Right lobe of liver (tissue), 6 donors: Measurements from ENCODE around the gene NKAPL. TPM values are rescaled to one million over a fixed set of nuclear protein-coding genes. Genes with fewer than 3 reads are reported as not detected.
A peak's percentile ranks its signal among the peaks of the same experiment; 100 is the strongest.

Source experiments
- ATAC-seq, 4 donors: fragments of 200-7000 bp; cut with Tn5 transposase; one replicate each; pipeline ENCODE4 v1.9.1; 2020; ENCODE audit warnings: mild to moderate bottlenecking in 4 of 4, moderate library complexity in 4 of 4
- DNase-seq, 3 donors: peaks; one replicate each; pipeline ENCODE4 v3.0.0-alpha.2; 2020
- H3K27ac ChIP-seq, 3 donors: fragments of 200-600 bp; one replicate each; pipeline ENCODE4 v1.8.0; 2022
- H3K27me3 ChIP-seq, 2 donors: fragments of 200-600 bp; one replicate each; pipeline ENCODE4 v1.8.0; 2022
- H3K36me3 ChIP-seq, 4 donors: fragments of 200-600 bp; sonication (generic) in 1 of 4; one replicate each; pipeline versions ENCODE4 v1.5.1 to v1.8.0; 2017 to 2022; ENCODE audit warnings: control low read depth in 1 of 4
- H3K4me1 ChIP-seq, 4 donors: fragments of 200-600 bp; sonication (generic) in 1 of 4; one replicate each; pipeline versions ENCODE4 v1.5.1 to v1.8.0; 2017 to 2022; ENCODE audit warnings: control low read depth in 1 of 4
- H3K4me3 ChIP-seq, 3 donors: fragments of 200-600 bp; one replicate each; pipeline ENCODE4 v1.8.0; 2022
- H3K9me3 ChIP-seq, 4 donors: fragments of 200-600 bp; sonication (generic) in 1 of 4; one replicate each; pipeline versions ENCODE4 v1.5.1 to v1.8.0; 2017 to 2022; ENCODE audit warnings: control low read depth in 1 of 4
- POLR2A ChIP-seq: fragments of 450-650 bp; IDR thresholded peaks from one replicate; pipeline ENCODE4 v1.6.1; 2017; ENCODE audit warnings: antibody characterized with exemption, mild to moderate bottlenecking
- WGBS: methylation state at CpG from one replicate; pipeline ENCODE4 v1.1.6; 2018; ENCODE audit warnings: low coverage, low lambda C conversion rate; ENCODE audit not compliant: insufficient coverage; ENCODE audit errors: missing lambda C conversion rate; 5-methylcytosine and 5-hydroxymethylcytosine counted together
- intact Hi-C, 2 donors: fragments of 100-400 bp; cut with DNase I; formaldehyde crosslinking; loops; one replicate each; pipeline versions ENCODE4 v1.11.2 to v1.14.1; 2022
- total RNA-seq, 6 experiments: library from RNA; depleted of rRNA in 2 of 6; stranded (reverse); fragments of >200 nt in 2 of 6; fragmentation: NEBNext Ultra II Directional in 3 of 6; extraction: Animal tissue kit (Norgen Biotek cat#: 25700) in 3 of 6; gene quantifications; one replicate each; pipeline versions ENCODE4 v1.1.0 to v1.2.4, GENCODE V29; 2016 to 2023
- TF ChIP-seq, protein P1 (sequence below), 4 donors: fragments of 200-600 bp in 3 of 4; fragments of 450-650 bp in 1 of 4; IDR thresholded peaks; one replicate each; pipeline versions ENCODE4 v1.5.1 to v1.8.0; 2016 to 2022; ENCODE audit warnings: antibody characterized with exemption in 4 of 4, mild to moderate bottlenecking in 2 of 4
- donor health status: DM: no; HTN: yes; CAD: no.
- donor health status: DM: no; HTN: no; CAD: no.
- donor health status: DM: no; HTN: no; CAD: no.
- donor health status: DM: no; HTN: yes; CAD: no.
- donor health status: DM: no; HTN: yes; CAD: no.

Gene NKAPL
- total RNA-seq, 6 experiments from 2014 or later: 0.15 to 1.0 (median 0.36) TPM

DNA sequence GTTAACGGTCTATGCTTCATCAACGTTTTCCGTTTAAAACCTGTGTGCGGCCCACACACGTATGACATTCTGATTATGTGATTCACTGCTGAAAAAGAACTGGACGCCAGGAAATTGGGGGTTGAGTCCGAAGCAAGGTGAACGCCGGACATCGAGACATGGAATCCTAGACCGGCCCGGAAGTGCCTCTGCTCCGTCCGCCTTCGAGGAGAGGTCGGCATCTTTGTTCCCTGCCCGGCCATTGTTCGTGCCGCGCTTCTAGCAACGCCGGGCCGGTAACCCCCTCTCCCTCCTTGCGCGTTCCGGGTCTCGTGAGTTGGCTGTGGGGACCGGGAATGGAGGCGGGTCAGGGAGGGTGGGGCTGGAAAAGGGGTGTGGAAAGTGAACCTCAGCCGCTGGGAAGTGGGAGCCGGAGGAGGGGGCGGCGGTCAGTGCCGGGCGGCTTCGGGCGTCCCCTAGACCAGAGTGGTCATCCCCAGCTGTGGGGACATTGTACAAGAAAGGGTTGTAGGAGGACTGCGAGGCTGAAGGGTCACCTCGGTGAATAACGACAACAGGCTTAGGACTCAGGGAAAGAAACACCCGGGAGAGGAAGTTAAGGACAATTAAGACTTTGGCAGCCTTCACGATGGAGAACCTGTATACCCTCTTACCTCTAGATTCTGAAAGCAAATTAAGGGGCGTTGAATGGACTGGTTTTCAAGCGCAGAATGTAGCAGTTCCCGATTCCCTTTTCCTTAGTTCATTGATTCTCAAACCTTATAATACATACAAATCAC is 33.9 kb upstream of the NKAPL start, which contains the start of gene ZSCAN9:
Gene ZSCAN9, plus strand, starts transcription at position 220 of the 779 bp plus-strand sequence. CDS start 1,810 bp downstream, outside the sequence.
- Histone ChIP-seq H3K36me3 (peaks cover 0 to 18% (median 8%) of the 10 kb centered on the region in 4 donors), H3K4me3 (peak within 1 kb of the TSS; percentile 69 to 84 (median 76)), H3K27me3 (no peaks in the 10 kb centered on the region), H3K9me3 (no peaks in the 10 kb centered on the region), H3K4me1 (peaks cover 0 to 8% (median 3%) of the 10 kb centered on the region in 4 donors), H3K27ac (peak within 1 kb of the TSS in 1 of 3 donors; percentile 13)
- intact Hi-C loops: no loop called here
- ATAC-seq (peak; percentile 93 to 97 (median 96)), DNase-seq (peak; percentile 79 to 83 (median 83))
- 0% methylated on average over 34 of the region's 45 CpGs for WGBS
- TF ChIP-seq, protein P1, sequence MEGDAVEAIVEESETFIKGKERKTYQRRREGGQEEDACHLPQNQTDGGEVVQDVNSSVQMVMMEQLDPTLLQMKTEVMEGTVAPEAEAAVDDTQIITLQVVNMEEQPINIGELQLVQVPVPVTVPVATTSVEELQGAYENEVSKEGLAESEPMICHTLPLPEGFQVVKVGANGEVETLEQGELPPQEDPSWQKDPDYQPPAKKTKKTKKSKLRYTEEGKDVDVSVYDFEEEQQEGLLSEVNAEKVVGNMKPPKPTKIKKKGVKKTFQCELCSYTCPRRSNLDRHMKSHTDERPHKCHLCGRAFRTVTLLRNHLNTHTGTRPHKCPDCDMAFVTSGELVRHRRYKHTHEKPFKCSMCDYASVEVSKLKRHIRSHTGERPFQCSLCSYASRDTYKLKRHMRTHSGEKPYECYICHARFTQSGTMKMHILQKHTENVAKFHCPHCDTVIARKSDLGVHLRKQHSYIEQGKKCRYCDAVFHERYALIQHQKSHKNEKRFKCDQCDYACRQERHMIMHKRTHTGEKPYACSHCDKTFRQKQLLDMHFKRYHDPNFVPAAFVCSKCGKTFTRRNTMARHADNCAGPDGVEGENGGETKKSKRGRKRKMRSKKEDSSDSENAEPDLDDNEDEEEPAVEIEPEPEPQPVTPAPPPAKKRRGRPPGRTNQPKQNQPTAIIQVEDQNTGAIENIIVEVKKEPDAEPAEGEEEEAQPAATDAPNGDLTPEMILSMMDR (IDR thresholded peaks at IDR 0.05): no peak
- peak; percentile 41 for TF ChIP-seq POLR2A

DNA sequence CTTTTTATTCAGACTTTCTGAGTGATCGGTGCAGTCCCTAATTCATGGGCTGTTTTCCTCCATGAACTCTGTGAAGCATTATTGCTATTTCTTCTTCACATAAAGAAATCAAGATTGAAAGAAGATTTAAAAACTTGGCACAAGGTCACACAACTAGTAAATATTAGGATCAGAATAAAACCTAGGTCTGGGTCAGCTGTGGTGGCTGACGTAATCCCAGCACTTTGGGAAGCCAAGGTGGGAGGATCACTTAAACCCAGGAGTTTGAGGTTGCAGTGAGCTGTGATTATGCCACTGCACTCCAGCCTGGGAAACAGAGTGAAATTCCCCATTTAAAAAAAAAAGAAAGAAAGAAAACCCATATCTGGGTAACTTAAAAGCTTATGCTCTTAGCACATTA is 32.6 kb upstream of the NKAPL start:
- intact Hi-C loops: no loop called here
- 91% methylated on average over 2 of the region's 2 CpGs for WGBS
- DNase-seq (no peak), ATAC-seq (no peak)
- Histone ChIP-seq H3K9me3 (no peaks in the 10 kb centered on the region), H3K27ac (no peak overlapping the region), H3K36me3 (peaks cover 0 to 23% (median 8%) of the 10 kb centered on the region in 4 donors), H3K4me3 (no peak overlapping the region), H3K4me1 (peaks cover 0 to 8% (median 3%) of the 10 kb centered on the region in 4 donors), H3K27me3 (no peaks in the 10 kb centered on the region)
- TF ChIP-seq, protein P1 (IDR thresholded peaks at IDR 0.05): no peak
- no peak for TF ChIP-seq POLR2A

DNA sequence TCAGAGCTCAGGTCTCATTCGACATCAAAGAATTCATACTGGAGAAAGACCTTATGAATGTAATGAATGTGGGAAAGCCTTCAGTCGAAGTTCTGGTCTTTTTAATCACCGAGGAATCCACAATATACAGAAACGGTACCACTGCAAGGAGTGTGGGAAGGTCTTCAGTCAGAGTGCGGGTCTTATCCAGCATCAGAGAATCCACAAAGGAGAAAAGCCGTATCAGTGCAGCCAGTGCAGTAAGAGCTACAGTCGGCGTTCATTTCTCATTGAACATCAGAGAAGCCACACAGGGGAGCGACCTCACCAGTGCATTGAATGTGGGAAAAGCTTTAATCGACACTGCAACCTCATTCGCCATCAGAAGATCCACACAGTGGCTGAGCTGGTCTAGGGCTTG is 26.3 kb upstream of the NKAPL start:
- TF ChIP-seq POLR2A: no peak
- TF ChIP-seq, protein P1 (IDR thresholded peaks at IDR 0.05): no peak
- H3K4me3 ChIP-seq: no peak overlapping the region
- 88% methylated on average over 5 of the region's 11 CpGs for WGBS
- intact Hi-C loops: no loop called here
- no peak for ATAC-seq
- no peak overlapping the region for H3K27ac ChIP-seq
- no peak for DNase-seq
- no peaks in the 10 kb centered on the region for H3K27me3 ChIP-seq
- no peaks in the 10 kb centered on the region for H3K4me1 ChIP-seq
- peaks cover 0 to 17% (median 7%) of the 10 kb centered on the region in 4 donors for H3K36me3 ChIP-seq
- no peaks in the 10 kb centered on the region for H3K9me3 ChIP-seq

DNA sequence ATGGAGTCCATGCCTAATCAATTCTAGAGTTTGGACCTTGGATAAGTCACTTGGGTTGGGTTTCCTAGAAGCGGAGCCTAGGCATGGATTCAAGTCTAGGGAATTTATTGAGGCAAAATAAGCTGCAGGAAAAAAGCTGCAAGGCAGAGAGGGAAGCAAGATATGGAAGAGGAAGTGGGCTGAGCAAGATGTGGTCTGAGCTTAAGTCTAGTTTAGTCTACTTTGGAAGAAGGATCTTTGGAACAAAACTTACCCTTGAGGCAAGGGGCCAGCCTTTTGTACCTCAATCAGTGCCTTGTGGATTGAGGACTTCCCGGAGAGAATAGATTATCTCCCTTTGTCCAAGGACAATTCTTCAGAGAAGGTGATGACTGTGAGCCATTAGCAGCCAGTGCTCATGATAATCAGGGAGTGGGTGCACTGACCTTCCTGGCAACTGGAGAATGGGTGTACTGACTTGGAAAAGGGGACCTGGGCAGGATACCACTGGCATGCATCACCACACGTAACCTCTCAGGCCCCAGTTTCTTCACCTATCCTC is 23.1 kb upstream of the NKAPL start:
- H3K4me1 ChIP-seq: no peaks in the 10 kb centered on the region
- ATAC-seq (no peak), DNase-seq (no peak)
- no peaks in the 10 kb centered on the region for H3K9me3 ChIP-seq
- no peak overlapping the region for H3K27ac ChIP-seq
- 72% methylated on average over 2 of the region's 3 CpGs for WGBS
- intact Hi-C loops: no loop called here
- H3K27me3 ChIP-seq: no peaks in the 10 kb centered on the region
- H3K36me3 ChIP-seq: peaks cover 0 to 2% (median 1%) of the 10 kb centered on the region in 4 donors
- TF ChIP-seq, protein P1 (IDR thresholded peaks at IDR 0.05): no peak
- no peak for TF ChIP-seq POLR2A
- H3K4me3 ChIP-seq: no peak overlapping the region
